Measurements from ENCODE around the gene ZBED1. TPM values are rescaled to one million over a fixed set of nuclear protein-coding genes. Genes with fewer than 3 reads are reported as not detected.

Gene ZBED1
- total and polyA plus RNA-seq, 9 of the 15 experiments (the other 6 are each of a cell fraction or from before 2014, with no cell fraction given), result 0.61 to 27.6 (median 13.9) TPM

- no peak for TF ChIP-seq ZNF165 (CRISPR knock-in tag; IDR thresholded peaks at IDR 0.05; ENCODE audit: borderline replicate concordance)
- TF ChIP-seq STAT5B (CRISPR knock-in tag; IDR thresholded peaks at IDR 0.05), result no peak
- no peak for TF ChIP-seq SRSF7 (optimal IDR thresholded peaks at IDR 0.05; ENCODE audit: low read depth, low read length)
- TF ChIP-seq RFX7 (CRISPR knock-in tag; IDR thresholded peaks at IDR 0.05), result no peak
- no peak for TF ChIP-seq PURB (CRISPR knock-in tag; IDR thresholded peaks at IDR 0.05; ENCODE audit: low read depth)
- no peak for TF ChIP-seq ZNF639 (CRISPR knock-in tag; conservative IDR thresholded peaks at IDR 0.05 in 1 of 2, IDR thresholded peaks at IDR 0.05 in 1 of 2)
- 0 out of 2 replicates have a peak, but pooled peaks have one; percentile 13 for TF ChIP-seq ATF7 (IDR thresholded peaks at IDR 0.05)
- TF ChIP-seq CBX8 (IDR thresholded peaks at IDR 0.05; ENCODE audit: borderline replicate concordance, extremely low read depth, low read depth, low read length, poor library complexity, severe bottlenecking), result no peak
- no peak for TF ChIP-seq TFE3 (CRISPR knock-in tag; IDR thresholded peaks at IDR 0.05)
- no peak for TF ChIP-seq RBM39 (optimal IDR thresholded peaks at IDR 0.05; ENCODE audit: low read depth, low read length)
- TF ChIP-seq KHSRP (IDR thresholded peaks at IDR 0.05), result no peak
- TF ChIP-seq BMI1 (IDR thresholded peaks at IDR 0.05; ENCODE audit: low read length), result no peak
- no peak for TF ChIP-seq ZFPM2 (CRISPR knock-in tag; IDR thresholded peaks at IDR 0.05)
- TF ChIP-seq ZFP1 (CRISPR knock-in tag; IDR thresholded peaks at IDR 0.05), result no peak
- TF ChIP-seq ZSCAN32 (CRISPR knock-in tag; IDR thresholded peaks at IDR 0.05), result no peak
- 0 out of 2 replicates have a peak, but pooled peaks have one; percentile 37 for TF ChIP-seq CREB3L1 (IDR thresholded peaks at IDR 0.05; ENCODE audit: borderline replicate concordance, low read depth)
- peak; percentile 57; the same call in 1 of the 2 replicates for TF ChIP-seq MYNN (IDR thresholded peaks at IDR 0.05)
- no peak for TF ChIP-seq MYNN (CRISPR knock-in tag; IDR thresholded peaks at IDR 0.05)
- TF ChIP-seq RBM25 (IDR thresholded peaks at IDR 0.05; ENCODE audit: low read depth, low read length, severe bottlenecking), result no peak
- TF ChIP-seq CCAR2 (IDR thresholded peaks at IDR 0.05; ENCODE audit: low read depth, low read length), result no peak
- TF ChIP-seq EP400 (IDR thresholded peaks at IDR 0.05), result peak; percentile 49
- peak in 1 of 2 experiments; percentile 28; a peak in 2 of 4 replicates for TF ChIP-seq RAD21 (CRISPR knock-in tag; conservative IDR thresholded peaks at IDR 0.05 in 1 of 2, IDR thresholded peaks at IDR 0.05 in 1 of 2)
- TF ChIP-seq ZNF324 (CRISPR knock-in tag; IDR thresholded peaks at IDR 0.05), result no peak
Observed at GRCh38 chrX:2474963-2475726, 25.6 kb downstream of the ZBED1 start (continued).
